Measurements from ENCODE around the gene LENG1. TPM values are rescaled to one million over a fixed set of nuclear protein-coding genes. Genes with fewer than 3 reads are reported as not detected.

LENG1 gene
- total RNA-seq, 1 donor from 2014 or later = 8.9 TPM

- intact Hi-C loops (cut with micrococcal nuclease) = no loop called here
Measured at GRCh38 chr19:54147676-54148075, 11.8 kb downstream of the LENG1 start.

- intact Hi-C loops (cut with micrococcal nuclease) = no loop called here
Measured at GRCh38 chr19:54145541-54146158, 13.9 kb downstream of the LENG1 start.

GRCh38 chr19:54142166-54142780 is 17.2 kb downstream of the LENG1 start:
- intact Hi-C loops (cut with micrococcal nuclease) = no loop called here

GRCh38 chr19:54141356-54141755 is 18.2 kb downstream of the LENG1 start:
- intact Hi-C loops (cut with micrococcal nuclease) = no loop called here

- intact Hi-C loops (cut with micrococcal nuclease) = loop anchor here (5.0 to 10.0 kb wide), 2 partner anchors 979 to 1116 kb away; partner anchors contain the start of genes PPP1R12C and PPP6R1
Measured at GRCh38 chr19:54138489-54139256, 20.8 kb downstream of the LENG1 start.

- intact Hi-C loops (cut with micrococcal nuclease) = loop anchor here (1.0 to 10.0 kb wide), 15 partner anchors 21 to 1983 kb away; partner anchors contain the start of genes FIZ1, KMT5C, LENG1 and MYADM
Measured at GRCh38 chr19:54137699-54138488, 21.6 kb downstream of the LENG1 start, which contains the start of gene CNOT3. Gene CNOT3 (plus strand): TSS chr19:54137762. CDS start chr19:54142979, 5,217 bp downstream.

GRCh38 chr19:54136864-54137698 is 22.4 kb downstream of the LENG1 start:
- intact Hi-C loops (cut with micrococcal nuclease) = loop anchor here (1.0 to 10.0 kb wide), 15 partner anchors 22 to 1984 kb away; partner anchors contain the start of genes FIZ1, KMT5C, LENG1 and MYADM

GRCh38 chr19:54136086-54136863 is 23.2 kb downstream of the LENG1 start:
- intact Hi-C loops (cut with micrococcal nuclease) = loop anchor here (5.0 to 10.0 kb wide), 2 partner anchors 981 to 1119 kb away; partner anchors contain the start of genes PPP1R12C and PPP6R1

GRCh38 chr19:54133957-54134590 is 25.4 kb downstream of the LENG1 start:
- intact Hi-C loops (cut with micrococcal nuclease) = loop anchor here (1.0 to 10.0 kb wide), 2 partner anchors 36 to 1121 kb away; partner anchors contain the start of gene PPP6R1

- intact Hi-C loops (cut with micrococcal nuclease) = loop anchor here (10.0 kb wide), 1 partner anchor 1121 kb away; the partner anchor contains the start of gene PPP6R1
Measured at GRCh38 chr19:54133312-54133956, 26.1 kb downstream of the LENG1 start.

- intact Hi-C loops (cut with micrococcal nuclease) = no loop called here
Measured at GRCh38 chr19:54129617-54129996, 29.9 kb downstream of the LENG1 start.

- intact Hi-C loops (cut with micrococcal nuclease) = no loop called here
Measured at GRCh38 chr19:54128796-54129616, 30.5 kb downstream of the LENG1 start.

GRCh38 chr19:54128441-54128725 is 31.1 kb downstream of the LENG1 start:
- intact Hi-C loops (cut with micrococcal nuclease) = no loop called here

GRCh38 chr19:54127688-54128440 is 31.7 kb downstream of the LENG1 start:
- intact Hi-C loops (cut with micrococcal nuclease) = no loop called here

GRCh38 chr19:54125713-54126112 is 33.8 kb downstream of the LENG1 start:
- intact Hi-C loops (cut with micrococcal nuclease) = no loop called here

- intact Hi-C loops (cut with micrococcal nuclease) = no loop called here
Measured at GRCh38 chr19:54124393-54124792, 35.1 kb downstream of the LENG1 start.

- intact Hi-C loops (cut with micrococcal nuclease) = no loop called here
Measured at GRCh38 chr19:54123682-54124081, 35.8 kb downstream of the LENG1 start.
